LHCN-M2 (cell line): ENCODE results near the gene RAP1GDS1. TPM values are rescaled to one million over a fixed set of nuclear protein-coding genes. Genes with fewer than 3 reads are reported as not detected.
A peak's percentile ranks its signal among the peaks of the same experiment; 100 is the strongest.
"Not testable (repeated sequence)": the region's sequence is repeated elsewhere in the genome, so short reads cannot be mapped to it uniquely, and the experiment has no call there.

Experiments
- DNase-seq: peaks from one replicate; pipeline ENCODE4 v3.0.0-alpha.2; 2012; ENCODE audit warnings: low read depth
- total RNA-seq: library from RNA; depleted of rRNA; stranded (reverse); fragments of >200 nt; gene quantifications from 2 replicates; pipeline ENCODE4 v1.2.3, GENCODE V29; 2014

The RAP1GDS1 gene
- total RNA-seq, 1 experiment from 2014 or later: 116 TPM

DNA sequence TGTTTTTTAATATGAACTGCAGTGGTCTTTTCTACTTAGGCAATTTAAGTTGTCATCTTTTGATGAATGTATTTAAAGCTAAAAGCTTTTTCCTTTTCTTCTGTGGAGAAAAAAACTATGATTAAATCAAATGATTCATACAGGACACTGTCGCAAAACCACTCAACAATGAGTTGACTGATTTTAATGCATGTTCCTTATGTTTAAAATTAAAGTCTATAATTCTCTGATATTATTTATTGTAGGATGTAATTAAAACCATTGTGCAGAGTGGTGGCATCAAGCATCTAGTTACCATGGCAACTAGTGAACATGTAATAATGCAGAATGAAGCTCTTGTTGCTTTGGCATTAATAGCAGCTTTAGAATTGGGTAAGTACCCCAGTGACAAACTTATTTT lies 172.5 kb downstream of the RAP1GDS1 start:
- peak; percentile 27 for DNase-seq

DNA sequence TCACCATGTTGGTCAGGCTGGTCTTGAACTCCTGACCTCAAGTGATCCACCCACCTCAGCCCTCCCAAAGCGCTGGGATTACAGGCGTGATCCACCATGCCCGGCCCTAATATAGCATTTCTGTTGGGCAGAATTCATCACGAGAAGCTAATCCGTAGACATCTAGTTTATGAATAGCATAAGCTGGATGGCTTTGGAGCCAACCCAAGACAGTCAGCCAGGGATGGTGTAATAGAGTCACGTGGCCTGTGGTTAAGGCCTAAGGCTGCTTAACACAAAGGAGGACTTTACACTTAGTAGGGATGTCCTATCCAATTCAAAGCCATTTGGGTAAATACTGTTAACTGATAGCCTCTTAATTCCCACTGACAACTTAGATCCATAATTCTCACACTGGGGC lies 173.6 kb downstream of the RAP1GDS1 start:
- no peak for DNase-seq

GRCh38 chr4:98444371-98444770 lies 183.2 kb downstream of the RAP1GDS1 start:
- DNase-seq: no peak

DNA sequence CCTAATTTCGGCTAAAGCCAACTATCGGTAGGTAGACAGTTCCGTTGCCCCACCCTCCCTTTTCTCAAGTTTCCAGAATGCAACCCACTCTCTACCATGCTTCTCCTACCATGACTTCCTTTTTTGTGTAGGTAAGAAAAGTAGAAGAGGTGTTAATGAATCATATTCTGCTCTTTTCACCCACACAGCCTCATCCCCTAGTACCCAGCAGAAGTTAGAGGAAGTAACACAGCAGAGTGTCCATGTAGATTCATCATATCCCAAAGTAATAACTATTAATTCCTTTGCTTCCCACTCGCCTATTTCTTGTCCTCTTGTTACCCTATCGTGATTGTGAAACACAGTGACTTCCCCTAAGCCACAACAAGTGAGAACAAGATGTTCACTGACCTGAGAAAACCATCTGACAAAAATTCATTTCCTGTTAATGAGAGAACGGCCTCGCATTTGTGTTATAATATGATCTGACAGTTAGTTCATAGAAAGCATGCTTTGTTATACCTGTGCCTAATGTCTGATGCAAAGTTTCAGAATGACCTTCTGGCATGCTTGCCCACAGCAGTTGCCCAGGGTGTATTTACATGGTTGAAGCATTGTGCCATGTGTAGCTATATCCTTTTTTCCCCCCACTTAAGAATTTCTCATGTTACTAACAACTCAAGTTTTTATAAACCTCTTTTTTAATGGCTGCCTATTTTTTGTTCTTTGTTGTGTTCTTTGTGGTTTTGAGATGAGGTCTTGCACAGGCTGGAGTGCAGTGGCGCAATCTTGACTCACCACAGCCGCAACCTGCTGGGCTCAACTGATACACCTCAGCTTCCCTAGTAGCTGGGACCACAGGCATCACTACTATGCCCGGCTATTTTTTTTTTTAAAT lies 185.6 kb downstream of the RAP1GDS1 start:
- DNase-seq: peak; percentile 96

- peak; percentile 71 for DNase-seq
Observed at GRCh38 chr4:98447648-98448047, 186.5 kb downstream of the RAP1GDS1 start.

GRCh38 chr4:98448908-98449307 lies 187.7 kb downstream of the RAP1GDS1 start:
- peak; percentile 99 for DNase-seq

- DNase-seq: peak; percentile 41
Observed at GRCh38 chr4:98452091-98452490, 190.9 kb downstream of the RAP1GDS1 start.

- DNase-seq: not testable (repeated sequence)
Observed at GRCh38 chr4:98457422-98457821, 196.2 kb downstream of the RAP1GDS1 start.

DNA sequence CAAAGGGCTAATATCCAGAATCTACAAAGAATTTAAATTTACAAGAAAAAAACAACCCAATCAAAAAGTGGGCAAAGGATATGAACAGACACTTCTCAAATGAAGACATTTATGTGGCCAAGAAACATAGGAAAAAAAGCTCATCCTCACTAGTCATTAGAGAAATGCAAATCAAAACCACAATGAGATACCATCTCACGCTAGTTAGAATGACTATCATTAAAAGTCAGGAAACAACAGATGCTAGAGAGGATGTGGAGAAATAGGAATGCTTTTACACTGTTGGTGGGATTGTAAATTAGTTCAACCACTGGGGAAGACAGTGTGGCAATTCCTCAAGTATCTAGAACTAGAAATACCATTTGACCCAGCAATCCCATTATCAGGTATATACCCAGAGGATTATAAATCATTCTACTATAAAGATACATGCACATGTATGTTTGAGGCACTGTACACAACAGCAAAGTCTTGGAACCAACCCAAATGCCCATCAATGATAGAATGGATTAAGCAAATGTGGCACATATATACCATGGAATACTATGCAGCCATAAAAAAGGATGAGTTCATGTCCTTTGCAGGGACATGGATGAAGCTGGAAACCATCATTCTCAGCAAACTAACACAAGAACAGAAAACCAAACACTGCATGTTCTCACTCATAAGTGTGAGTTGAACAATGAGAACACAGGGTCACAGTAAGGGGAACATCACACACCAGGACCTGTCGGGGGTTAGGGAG lies 200.1 kb downstream of the RAP1GDS1 start:
- peak; percentile 26 for DNase-seq

DNA sequence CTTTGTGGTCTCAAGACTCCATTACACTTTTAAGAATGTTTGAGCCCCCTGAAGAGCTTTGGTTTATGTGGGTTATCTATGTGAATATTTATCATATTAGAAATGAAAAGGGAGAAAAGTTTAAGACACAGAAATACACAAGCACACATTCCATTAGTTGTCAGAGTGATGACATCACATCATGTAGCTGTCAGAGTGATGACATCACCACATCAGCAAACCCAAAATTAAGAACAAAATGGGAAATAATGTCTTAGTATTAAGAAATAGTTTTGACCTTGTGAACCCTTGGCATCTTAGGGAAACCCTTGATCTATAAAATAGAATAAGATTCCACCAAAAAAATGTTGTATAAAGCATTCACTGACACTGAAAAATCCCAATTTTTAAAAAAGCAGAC lies 201.3 kb downstream of the RAP1GDS1 start:
- DNase-seq: no peak

DNA sequence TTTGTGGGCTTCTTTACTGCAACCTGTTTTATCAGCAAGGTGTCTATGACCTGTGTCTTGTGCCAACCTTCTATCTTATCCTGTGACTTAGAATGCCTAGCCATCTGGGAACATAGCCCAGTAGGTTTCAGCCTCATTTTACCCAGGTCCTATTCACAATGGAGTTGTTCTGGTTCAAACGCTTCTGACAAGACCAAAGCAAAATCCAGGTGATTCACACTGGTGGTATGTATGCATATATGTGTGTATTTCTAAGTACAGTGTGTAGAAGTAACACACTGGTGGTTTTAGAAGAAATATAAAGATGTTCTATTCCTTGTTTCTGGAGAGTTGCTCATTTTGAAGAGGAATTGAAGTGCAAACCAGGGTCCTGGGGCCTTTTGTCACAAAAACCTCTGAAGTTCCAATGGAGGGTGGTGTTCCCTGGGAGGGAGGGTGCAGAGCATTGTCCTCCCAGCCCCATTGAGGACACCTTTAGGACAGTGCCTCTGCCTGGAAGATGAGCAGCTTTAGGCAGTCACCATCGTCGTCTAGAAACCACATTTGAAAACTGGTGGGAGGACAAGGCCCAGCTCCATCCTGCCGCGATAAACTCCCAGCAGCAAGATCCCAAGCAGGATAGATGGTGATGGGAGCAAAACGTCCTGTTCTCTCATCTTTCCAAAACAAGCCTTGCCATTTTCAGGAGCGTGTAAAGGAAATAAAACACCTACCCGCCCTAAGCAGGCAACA lies 205.8 kb downstream of the RAP1GDS1 start:
- no peak for DNase-seq

DNA sequence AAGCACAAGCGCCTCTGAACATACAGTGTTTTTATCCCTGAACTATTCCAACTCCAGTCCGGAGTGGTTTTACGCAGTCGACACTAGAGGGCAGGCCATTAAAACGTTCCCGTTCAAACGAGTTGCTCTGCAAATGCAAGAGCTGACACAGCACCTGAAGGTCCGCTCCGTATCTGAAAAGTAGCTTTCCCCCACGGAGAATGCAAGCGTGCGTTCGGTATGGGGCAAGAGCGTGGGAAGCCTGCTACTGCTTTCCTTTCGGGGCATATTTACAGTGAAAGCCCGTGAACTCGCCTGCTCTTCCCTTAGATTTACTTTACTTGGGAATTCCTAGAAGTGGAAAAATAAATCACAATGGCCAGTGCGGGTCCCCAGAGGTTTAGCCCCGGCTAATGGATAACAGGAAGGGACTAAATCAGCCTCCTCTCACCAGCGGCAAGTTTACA lies 206.5 kb downstream of the RAP1GDS1 start:
- peak; percentile 91 for DNase-seq

DNA sequence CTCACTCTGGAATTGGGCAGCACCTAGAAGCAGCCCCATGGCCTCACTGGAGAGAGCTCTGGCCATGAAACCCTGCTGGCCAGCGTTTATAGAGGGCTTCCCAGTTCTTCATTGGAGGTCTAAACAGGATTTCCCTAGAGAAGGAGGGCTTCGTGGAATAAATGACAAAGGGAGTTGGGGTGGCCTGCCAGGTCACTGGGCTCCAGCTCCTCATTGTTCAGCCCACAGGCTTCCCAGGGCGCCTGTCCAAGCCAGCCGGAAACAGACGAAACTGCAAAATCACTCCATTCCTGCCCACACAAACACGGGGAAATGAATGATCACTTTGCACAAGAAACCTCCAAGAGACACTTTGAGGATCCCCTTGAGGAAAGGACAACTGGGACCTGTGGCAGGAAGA lies 207.5 kb downstream of the RAP1GDS1 start:
- DNase-seq: peak; percentile 36

GRCh38 chr4:98469771-98470170 lies 208.6 kb downstream of the RAP1GDS1 start:
- peak; percentile 31 for DNase-seq

- peak; percentile 58 for DNase-seq
Observed at GRCh38 chr4:98470366-98470765, 209.2 kb downstream of the RAP1GDS1 start.

DNA sequence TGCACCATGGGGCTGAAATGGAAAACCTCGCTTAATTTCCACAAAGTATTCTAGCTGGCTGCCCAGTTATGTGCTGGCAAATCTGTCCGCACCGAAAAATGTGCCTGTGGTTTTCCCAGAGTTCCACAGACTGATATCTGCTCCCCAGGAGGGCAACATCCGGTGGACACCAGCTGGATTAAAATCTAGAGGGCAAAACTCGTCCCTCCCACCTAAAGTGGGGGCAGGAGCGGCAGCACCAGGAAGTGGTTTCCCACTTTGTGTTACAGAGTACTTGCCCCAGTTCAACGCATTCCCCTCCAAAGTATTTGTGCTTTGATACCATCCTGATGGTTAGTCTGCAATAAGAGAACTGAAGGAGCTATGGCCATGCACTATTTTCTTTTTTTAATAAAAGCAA lies 209.6 kb downstream of the RAP1GDS1 start:
- DNase-seq: peak; percentile 95

GRCh38 chr4:98473046-98473445 lies 211.9 kb downstream of the RAP1GDS1 start:
- peak; percentile 32 for DNase-seq

DNA sequence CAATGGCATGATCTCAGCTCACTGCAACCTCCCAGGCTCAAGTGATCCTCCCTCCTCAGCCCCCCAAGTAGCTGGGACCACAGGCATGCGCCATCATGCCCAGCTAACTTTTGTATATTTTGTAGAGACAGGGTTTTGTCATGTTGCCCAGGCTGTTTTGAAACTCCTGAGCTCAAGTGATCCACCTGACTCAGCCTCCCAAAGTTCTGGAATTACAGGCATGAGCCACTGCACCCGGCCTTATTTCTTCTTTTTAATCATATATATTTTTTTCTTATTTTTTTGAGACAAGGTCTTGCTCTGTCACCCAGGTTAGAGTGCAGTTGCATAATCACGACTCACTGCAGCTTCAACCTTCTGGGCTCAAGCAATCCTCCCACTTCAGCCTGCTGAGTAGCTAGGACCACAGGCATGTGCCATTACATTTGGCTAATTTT lies 213.2 kb downstream of the RAP1GDS1 start:
- DNase-seq: peak; percentile 81

- DNase-seq: no peak
Observed at GRCh38 chr4:98476891-98477290, 215.7 kb downstream of the RAP1GDS1 start.

DNA sequence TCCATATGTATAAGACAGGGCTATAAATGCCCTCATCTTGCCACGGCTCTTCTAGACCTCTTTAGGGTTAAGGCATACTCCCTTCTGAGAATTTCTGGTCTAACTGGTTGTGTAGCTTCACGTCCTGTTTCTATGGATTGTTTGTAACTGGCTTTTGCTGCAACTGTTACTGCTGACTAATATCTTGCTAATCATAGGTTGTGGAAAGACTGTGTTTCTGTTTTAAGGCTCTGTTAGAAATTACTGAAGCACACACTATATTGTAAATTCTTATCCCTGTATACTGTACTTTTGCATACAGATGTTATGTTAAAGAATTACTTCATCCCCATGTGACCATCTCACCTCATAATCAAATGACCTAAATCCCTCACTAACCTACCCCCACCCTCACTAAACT lies 218.4 kb downstream of the RAP1GDS1 start:
- peak; percentile 30 for DNase-seq

DNA sequence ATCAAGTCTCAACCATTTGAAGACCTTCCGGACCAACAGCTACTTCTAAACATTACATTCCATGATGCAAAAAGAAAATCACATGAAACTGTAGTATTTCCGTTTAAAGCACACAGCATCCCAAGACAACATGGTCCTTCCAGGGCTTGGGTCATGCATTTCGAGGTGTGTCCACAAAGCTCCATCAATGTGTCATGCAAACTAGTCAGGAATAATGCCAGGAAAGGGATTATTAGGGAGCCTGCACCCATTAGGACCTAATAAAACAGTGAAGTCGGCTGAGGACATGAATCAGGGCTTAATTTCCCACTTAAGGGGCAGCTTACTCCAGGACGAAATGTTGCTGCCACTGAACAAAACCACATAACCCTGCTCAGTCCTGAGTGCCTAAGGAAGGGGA lies 219.4 kb downstream of the RAP1GDS1 start:
- DNase-seq: no peak

GRCh38 chr4:98481167-98481566 lies 220.0 kb downstream of the RAP1GDS1 start:
- DNase-seq: no peak
